Nephron progenitor cell (in vitro differentiated cells): ENCODE results near the gene ADORA3.

Source experiments
- DNase-seq: peaks from one replicate; pipeline ENCODE4 v3.0.0; 2021
- H3K27ac Mint-ChIP-seq: 2 replicates; pipeline ENCODE4 v1.8.0; 2021; ENCODE audit warnings: mild to moderate bottlenecking, moderate library complexity, mixed read lengths
- H3K27me3 Mint-ChIP-seq: 2 replicates; pipeline ENCODE4 v1.8.0; 2021; ENCODE audit warnings: mild to moderate bottlenecking, low read depth, mixed read lengths; ENCODE audit not compliant: poor library complexity
- H3K36me3 Mint-ChIP-seq: 2 replicates; pipeline ENCODE4 v1.8.0; 2021; ENCODE audit warnings: low read depth, mixed read lengths
- H3K4me1 Mint-ChIP-seq: 2 replicates; pipeline ENCODE4 v1.8.0; 2021; ENCODE audit warnings: mixed read lengths
- H3K4me3 Mint-ChIP-seq: 2 replicates; pipeline ENCODE4 v1.8.0; 2021; ENCODE audit warnings: mild to moderate bottlenecking, moderate library complexity, mixed read lengths
- H3K9me3 Mint-ChIP-seq: 2 replicates; pipeline ENCODE4 v1.8.0; 2021; ENCODE audit warnings: mild to moderate bottlenecking, moderate library complexity, mixed read lengths
- TF ChIP-seq, protein P1 (sequence below): fragments of 200-600 bp; sonication (generic); IDR thresholded peaks from 2 replicates; pipeline ENCODE4 v1.5.0; 2021; ENCODE audit warnings: antibody characterized with exemption

ADORA3 gene

DNA sequence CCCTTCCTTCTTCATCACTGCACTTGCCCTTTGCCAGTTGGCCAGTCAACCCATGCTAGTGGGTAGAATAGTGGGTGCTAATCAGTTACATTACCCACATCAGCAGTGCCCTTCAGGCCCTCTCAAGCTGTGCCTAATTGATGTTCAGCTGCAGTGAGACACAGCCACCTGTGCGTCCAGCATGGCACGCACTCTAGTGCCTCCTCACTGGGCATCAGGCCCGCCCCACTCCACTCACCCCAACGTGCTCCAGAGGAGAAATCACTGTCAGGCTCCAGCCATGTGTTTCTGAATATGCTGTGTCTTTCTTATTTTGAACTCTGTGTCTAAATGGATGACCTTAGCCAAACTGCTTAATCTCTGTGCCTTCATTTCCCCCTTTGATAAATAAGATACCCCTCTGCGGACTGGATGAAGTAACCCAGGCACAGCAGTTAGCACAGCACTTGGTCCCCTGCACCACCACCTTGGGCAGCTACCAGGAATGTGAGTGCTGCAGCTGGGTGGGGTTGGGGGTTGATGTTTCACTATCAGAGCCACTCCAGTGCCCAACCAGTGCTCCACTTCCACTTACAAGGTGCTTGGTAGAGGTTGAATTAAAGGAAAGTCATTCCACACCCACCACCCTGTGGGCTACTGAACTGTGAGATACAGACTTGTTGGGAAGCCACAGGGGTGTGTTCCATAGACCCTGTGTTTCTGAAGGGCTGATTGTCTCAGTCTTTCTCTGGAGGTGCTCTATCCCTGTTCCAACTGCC is 8.9 kb upstream of the ADORA3 start:
- no peak overlapping the region for H3K27ac Mint-ChIP-seq
- TF ChIP-seq, protein P1, sequence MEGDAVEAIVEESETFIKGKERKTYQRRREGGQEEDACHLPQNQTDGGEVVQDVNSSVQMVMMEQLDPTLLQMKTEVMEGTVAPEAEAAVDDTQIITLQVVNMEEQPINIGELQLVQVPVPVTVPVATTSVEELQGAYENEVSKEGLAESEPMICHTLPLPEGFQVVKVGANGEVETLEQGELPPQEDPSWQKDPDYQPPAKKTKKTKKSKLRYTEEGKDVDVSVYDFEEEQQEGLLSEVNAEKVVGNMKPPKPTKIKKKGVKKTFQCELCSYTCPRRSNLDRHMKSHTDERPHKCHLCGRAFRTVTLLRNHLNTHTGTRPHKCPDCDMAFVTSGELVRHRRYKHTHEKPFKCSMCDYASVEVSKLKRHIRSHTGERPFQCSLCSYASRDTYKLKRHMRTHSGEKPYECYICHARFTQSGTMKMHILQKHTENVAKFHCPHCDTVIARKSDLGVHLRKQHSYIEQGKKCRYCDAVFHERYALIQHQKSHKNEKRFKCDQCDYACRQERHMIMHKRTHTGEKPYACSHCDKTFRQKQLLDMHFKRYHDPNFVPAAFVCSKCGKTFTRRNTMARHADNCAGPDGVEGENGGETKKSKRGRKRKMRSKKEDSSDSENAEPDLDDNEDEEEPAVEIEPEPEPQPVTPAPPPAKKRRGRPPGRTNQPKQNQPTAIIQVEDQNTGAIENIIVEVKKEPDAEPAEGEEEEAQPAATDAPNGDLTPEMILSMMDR = no peak
- peaks cover 5% of the 10 kb centered on the region for H3K27me3 Mint-ChIP-seq

GRCh38 chr1:111511370-111511769 is 7.9 kb upstream of the ADORA3 start:
- H3K27me3 Mint-ChIP-seq = no peaks in the 10 kb centered on the region
- DNase-seq = no peak
- H3K9me3 Mint-ChIP-seq = no peaks in the 10 kb centered on the region
- H3K27ac Mint-ChIP-seq = no peak overlapping the region
- TF ChIP-seq, protein P1 = no peak
- H3K4me1 Mint-ChIP-seq = peaks cover 31% of the 10 kb centered on the region
- H3K4me3 Mint-ChIP-seq = no peak overlapping the region
- H3K36me3 Mint-ChIP-seq = no peaks in the 10 kb centered on the region

More for the DNA sequence above, 8.9 kb upstream of the ADORA3 start:
- DNase-seq = no peak
- Mint-ChIP-seq H3K4me3 (no peak overlapping the region), H3K4me1 (peaks cover 31% of the 10 kb centered on the region), H3K36me3 (no peaks in the 10 kb centered on the region), H3K9me3 (no peaks in the 10 kb centered on the region)

DNA sequence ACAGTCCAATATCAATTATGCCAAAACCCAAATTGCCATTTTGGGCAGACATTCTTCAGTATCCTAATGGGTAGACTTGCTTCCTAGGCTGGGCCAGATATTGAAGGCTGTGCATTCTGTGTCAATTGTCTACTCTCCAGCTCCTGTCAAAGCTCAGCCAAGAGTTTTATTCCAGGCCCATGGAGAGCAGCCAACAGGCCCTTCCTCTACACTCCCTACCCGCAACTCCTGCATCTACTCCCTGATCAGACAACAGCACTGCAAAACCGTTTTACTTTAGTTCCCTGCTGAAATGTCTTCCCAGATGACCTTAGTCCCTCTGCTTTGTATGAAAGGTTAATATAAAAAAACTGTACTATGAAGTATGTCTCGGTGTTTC is 6.6 kb upstream of the ADORA3 start:
- H3K4me3 Mint-ChIP-seq = no peak overlapping the region
- TF ChIP-seq, protein P1 = no peak
- no peaks in the 10 kb centered on the region for H3K36me3 Mint-ChIP-seq
- H3K4me1 Mint-ChIP-seq = peaks cover 29% of the 10 kb centered on the region
- no peaks in the 10 kb centered on the region for H3K27me3 Mint-ChIP-seq
- DNase-seq = no peak
- H3K9me3 Mint-ChIP-seq = no peaks in the 10 kb centered on the region
- H3K27ac Mint-ChIP-seq = no peak overlapping the region

GRCh38 chr1:111507411-111508201 is 4.2 kb upstream of the ADORA3 start:
- Mint-ChIP-seq H3K27ac (peak overlapping the region; percentile 94), H3K36me3 (no peaks in the 10 kb centered on the region), H3K4me1 (peaks cover 21% of the 10 kb centered on the region), H3K27me3 (peaks cover 8% of the 10 kb centered on the region), H3K9me3 (no peaks in the 10 kb centered on the region), H3K4me3 (peak overlapping the region; percentile 67)
- TF ChIP-seq, protein P1 = no peak
- DNase-seq = peak; percentile 83

DNA sequence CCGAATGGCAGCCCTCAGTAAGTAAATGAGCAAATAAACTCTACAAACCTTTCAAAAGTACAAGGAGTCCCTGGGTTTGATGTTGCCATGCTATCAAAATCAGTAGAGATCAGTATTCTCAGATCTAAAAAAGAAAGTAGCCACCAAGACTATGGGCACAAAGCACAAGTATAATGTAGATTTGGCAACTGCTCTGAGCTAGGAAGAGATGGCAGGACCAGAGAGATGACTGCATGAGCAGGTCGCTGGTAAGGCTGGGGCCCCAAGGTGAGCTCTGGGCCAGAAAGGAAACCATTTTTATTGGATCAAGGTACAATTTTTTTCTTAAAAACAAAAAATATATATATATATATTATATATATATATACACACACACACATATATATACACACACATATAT is 3.1 kb upstream of the ADORA3 start:
- no peak overlapping the region for H3K4me3 Mint-ChIP-seq
- H3K27ac Mint-ChIP-seq = no peak overlapping the region
- TF ChIP-seq, protein P1 = no peak
- H3K4me1 Mint-ChIP-seq = peaks cover 21% of the 10 kb centered on the region
- no peaks in the 10 kb centered on the region for H3K36me3 Mint-ChIP-seq
- no peak for DNase-seq
- peaks cover 8% of the 10 kb centered on the region for H3K27me3 Mint-ChIP-seq
- no peaks in the 10 kb centered on the region for H3K9me3 Mint-ChIP-seq
